IgD-negative memory B cell (primary cell): Measurements from ENCODE around the gene PFKP. TPM values are rescaled to one million over a fixed set of nuclear protein-coding genes. Genes with fewer than 3 reads are reported as not detected.

Experiments
- H3K27ac Mint-ChIP-seq, 3 donors: one replicate each; pipeline ENCODE4 v1.8.0; 2020 to 2022; ENCODE audit warnings: mild to moderate bottlenecking in 3 of 3, mixed read lengths in 3 of 3, moderate library complexity in 1 of 3
- H3K27me3 Mint-ChIP-seq: one replicate; pipeline ENCODE4 v1.8.0; 2021; ENCODE audit warnings: mixed read lengths
- H3K36me3 Mint-ChIP-seq: one replicate; pipeline ENCODE4 v1.8.0; 2020; ENCODE audit warnings: mild to moderate bottlenecking, mixed read lengths
- H3K4me1 Mint-ChIP-seq, 3 donors: one replicate each; pipeline ENCODE4 v1.8.0; 2020 to 2022; ENCODE audit warnings: mixed read lengths in 3 of 3, mild to moderate bottlenecking in 1 of 3
- H3K4me3 Mint-ChIP-seq, 4 donors: one replicate each; pipeline ENCODE4 v1.8.0; 2020 to 2022; ENCODE audit warnings: mild to moderate bottlenecking in 4 of 4, mixed read lengths in 4 of 4, moderate library complexity in 3 of 4
- H3K9me3 Mint-ChIP-seq, 3 donors: one replicate each; pipeline ENCODE4 v1.8.0; 2020 to 2021; ENCODE audit warnings: mixed read lengths in 3 of 3, mild to moderate bottlenecking in 1 of 3
- polyA plus RNA-seq: library from polyadenylated mRNA; unstranded; fragments of 300-500 nt; fragmentation: Illumina TruSeq; gene quantifications from one replicate; pipeline ENCODE4 v1.2.3, GENCODE V29; 2021

Gene PFKP
- polyA plus RNA-seq, 1 donor from 2014 or later = 42.2 TPM

- peak overlapping the region in 1 of 3 donors; percentile 59 for H3K27ac Mint-ChIP-seq
- H3K4me3 Mint-ChIP-seq = peak overlapping the region in 1 of 4 donors; percentile 63
- H3K36me3 Mint-ChIP-seq = peaks cover 3% of the 10 kb centered on the region
- H3K9me3 Mint-ChIP-seq = peaks cover 3 to 10% (median 10%) of the 10 kb centered on the region in 3 donors
- no peaks in the 10 kb centered on the region for H3K27me3 Mint-ChIP-seq
- H3K4me1 Mint-ChIP-seq = peaks cover 15 to 30% (median 28%) of the 10 kb centered on the region in 3 donors
Observed at GRCh38 chr10:3037182-3037581, 30.2 kb upstream of the PFKP start.

- H3K4me1 Mint-ChIP-seq = peaks cover 7 to 22% (median 17%) of the 10 kb centered on the region in 3 donors
- no peak overlapping the region for H3K4me3 Mint-ChIP-seq
- H3K27me3 Mint-ChIP-seq = peaks cover under 1% of the 10 kb centered on the region
- no peak overlapping the region for H3K27ac Mint-ChIP-seq
- peaks cover 3% of the 10 kb centered on the region for H3K36me3 Mint-ChIP-seq
- H3K9me3 Mint-ChIP-seq = peaks cover 3 to 10% (median 9%) of the 10 kb centered on the region in 3 donors
Observed at GRCh38 chr10:3040069-3040468, 27.3 kb upstream of the PFKP start.

- Mint-ChIP-seq H3K4me3 (no peak overlapping the region), H3K9me3 (peaks cover 3 to 10% (median 7%) of the 10 kb centered on the region in 3 donors), H3K4me1 (peaks cover 0 to 4% (median 4%) of the 10 kb centered on the region in 3 donors), H3K27me3 (peaks cover 5% of the 10 kb centered on the region), H3K27ac (no peak overlapping the region), H3K36me3 (peaks cover under 1% of the 10 kb centered on the region)
Observed at GRCh38 chr10:3042589-3042988, 24.8 kb upstream of the PFKP start.

GRCh38 chr10:3043512-3044368, 23.6 kb upstream of the PFKP start:
- no peaks in the 10 kb centered on the region for H3K36me3 Mint-ChIP-seq
- H3K27me3 Mint-ChIP-seq = peaks cover 5% of the 10 kb centered on the region
- peaks cover 0 to 4% (median 3%) of the 10 kb centered on the region in 3 donors for H3K4me1 Mint-ChIP-seq
- H3K4me3 Mint-ChIP-seq = no peak overlapping the region
- peaks cover 2 to 5% (median 3%) of the 10 kb centered on the region in 3 donors for H3K9me3 Mint-ChIP-seq
- no peak overlapping the region for H3K27ac Mint-ChIP-seq

GRCh38 chr10:3045471-3046209, 21.7 kb upstream of the PFKP start:
- Mint-ChIP-seq H3K36me3 (no peaks in the 10 kb centered on the region), H3K9me3 (no peaks in the 10 kb centered on the region), H3K27me3 (peaks cover 8% of the 10 kb centered on the region), H3K27ac (no peak overlapping the region), H3K4me3 (no peak overlapping the region), H3K4me1 (peaks cover 0 to 6% (median 4%) of the 10 kb centered on the region in 3 donors)

GRCh38 chr10:3046210-3046779, 21.1 kb upstream of the PFKP start:
- Mint-ChIP-seq H3K27ac (no peak overlapping the region), H3K36me3 (no peaks in the 10 kb centered on the region), H3K9me3 (no peaks in the 10 kb centered on the region), H3K4me3 (no peak overlapping the region), H3K27me3 (peaks cover 8% of the 10 kb centered on the region), H3K4me1 (peaks cover 0 to 6% (median 4%) of the 10 kb centered on the region in 3 donors)

GRCh38 chr10:3046981-3047547, 20.3 kb upstream of the PFKP start:
- Mint-ChIP-seq H3K27ac (no peak overlapping the region), H3K27me3 (peaks cover 10% of the 10 kb centered on the region), H3K9me3 (no peaks in the 10 kb centered on the region), H3K36me3 (no peaks in the 10 kb centered on the region), H3K4me1 (peaks cover 0 to 6% (median 4%) of the 10 kb centered on the region in 3 donors), H3K4me3 (peak overlapping the region in 1 of 4 donors; percentile 65)

GRCh38 chr10:3047596-3047995, 19.8 kb upstream of the PFKP start:
- no peaks in the 10 kb centered on the region for H3K9me3 Mint-ChIP-seq
- no peak overlapping the region for H3K4me3 Mint-ChIP-seq
- H3K27me3 Mint-ChIP-seq = peaks cover 10% of the 10 kb centered on the region
- peaks cover 0 to 6% (median 4%) of the 10 kb centered on the region in 3 donors for H3K4me1 Mint-ChIP-seq
- no peaks in the 10 kb centered on the region for H3K36me3 Mint-ChIP-seq
- H3K27ac Mint-ChIP-seq = no peak overlapping the region

GRCh38 chr10:3048119-3049019, 19.0 kb upstream of the PFKP start:
- Mint-ChIP-seq H3K4me1 (peaks cover 0 to 6% (median 4%) of the 10 kb centered on the region in 3 donors), H3K27me3 (peaks cover 12% of the 10 kb centered on the region), H3K27ac (no peak overlapping the region), H3K36me3 (no peaks in the 10 kb centered on the region), H3K4me3 (no peak overlapping the region), H3K9me3 (no peaks in the 10 kb centered on the region)

GRCh38 chr10:3051692-3052091, 15.7 kb upstream of the PFKP start:
- Mint-ChIP-seq H3K4me3 (no peak overlapping the region), H3K27me3 (peaks cover 15% of the 10 kb centered on the region), H3K4me1 (peaks cover 3 to 4% (median 4%) of the 10 kb centered on the region in 3 donors), H3K27ac (no peak overlapping the region), H3K9me3 (peaks cover 0 to 5% (median 0%) of the 10 kb centered on the region in 3 donors), H3K36me3 (no peaks in the 10 kb centered on the region)

GRCh38 chr10:3053155-3053554, 14.2 kb upstream of the PFKP start:
- Mint-ChIP-seq H3K27me3 (peaks cover 12% of the 10 kb centered on the region), H3K4me3 (no peak overlapping the region), H3K36me3 (no peaks in the 10 kb centered on the region), H3K9me3 (peaks cover 0 to 5% (median 0%) of the 10 kb centered on the region in 3 donors), H3K4me1 (peaks cover 3 to 4% (median 4%) of the 10 kb centered on the region in 3 donors), H3K27ac (no peak overlapping the region)

GRCh38 chr10:3054183-3054850, 13.0 kb upstream of the PFKP start:
- no peaks in the 10 kb centered on the region for H3K36me3 Mint-ChIP-seq
- H3K9me3 Mint-ChIP-seq = peaks cover 0 to 5% (median 0%) of the 10 kb centered on the region in 3 donors
- peaks cover 12% of the 10 kb centered on the region for H3K27me3 Mint-ChIP-seq
- no peak overlapping the region for H3K27ac Mint-ChIP-seq
- H3K4me1 Mint-ChIP-seq = peaks cover 3 to 4% (median 4%) of the 10 kb centered on the region in 3 donors
- no peak overlapping the region for H3K4me3 Mint-ChIP-seq

GRCh38 chr10:3054851-3055199, 12.5 kb upstream of the PFKP start:
- Mint-ChIP-seq H3K4me1 (peaks cover 3 to 4% (median 4%) of the 10 kb centered on the region in 3 donors), H3K9me3 (peaks cover 0 to 5% (median 0%) of the 10 kb centered on the region in 3 donors), H3K27me3 (peaks cover 11% of the 10 kb centered on the region), H3K27ac (no peak overlapping the region), H3K36me3 (no peaks in the 10 kb centered on the region), H3K4me3 (peak overlapping the region in 1 of 4 donors; percentile 47)
